GM21515 (cell line): ENCODE data around the gene DGKG.

Source experiments
- ATAC-seq: cut with Tn5 transposase; IDR thresholded peaks from one replicate; pipeline ENCODE4 v1.9.1; 2021; ENCODE audit not compliant: unreplicated experiment

Gene DGKG

GRCh38 chr3:186361762-186362536 lies at the start of gene DGKG:
DGKG (minus strand) TSS chr3:186362234; CDS start chr3:186320459, 41,775 bp downstream.
- peak; percentile 72 for ATAC-seq

- ATAC-seq: no peak
Observed at GRCh38 chr3:186411089-186411488, 49.1 kb upstream of the DGKG start.

GRCh38 chr3:186406669-186407635 lies 44.9 kb upstream of the DGKG start:
- ATAC-seq: no peak

GRCh38 chr3:186401556-186401955 lies 39.5 kb upstream of the DGKG start:
- ATAC-seq: no peak

- no peak for ATAC-seq
Observed at GRCh38 chr3:186400662-186401061, 38.6 kb upstream of the DGKG start.

- ATAC-seq: no peak
Observed at GRCh38 chr3:186400026-186400425, 38.0 kb upstream of the DGKG start.

- ATAC-seq: no peak
Observed at GRCh38 chr3:186394566-186395217, 32.7 kb upstream of the DGKG start.

- no peak for ATAC-seq
Observed at GRCh38 chr3:186386883-186387560, 25.0 kb upstream of the DGKG start.

GRCh38 chr3:186385856-186386602 lies 24.0 kb upstream of the DGKG start:
- no peak for ATAC-seq

- ATAC-seq: no peak
Observed at GRCh38 chr3:186383026-186383993, 21.3 kb upstream of the DGKG start.

- no peak for ATAC-seq
Observed at GRCh38 chr3:186382217-186382885, 20.3 kb upstream of the DGKG start.

GRCh38 chr3:186381424-186382216 lies 19.6 kb upstream of the DGKG start:
- ATAC-seq: no peak

- ATAC-seq: no peak
Observed at GRCh38 chr3:186380622-186381380, 18.8 kb upstream of the DGKG start.

- no peak for ATAC-seq
Observed at GRCh38 chr3:186375443-186375842, 13.4 kb upstream of the DGKG start.

- no peak for ATAC-seq
Observed at GRCh38 chr3:186374376-186374775, 12.3 kb upstream of the DGKG start.

GRCh38 chr3:186369217-186369616 lies 7.2 kb upstream of the DGKG start:
- no peak for ATAC-seq

GRCh38 chr3:186368717-186369116 lies 6.7 kb upstream of the DGKG start:
- no peak for ATAC-seq
